ENCODE results near the gene PARD3B. TPM values are rescaled to one million over a fixed set of nuclear protein-coding genes. Genes with fewer than 3 reads are reported as not detected.

PARD3B gene
- total RNA-seq, 1 donor from 2014 or later, result 0.66 TPM

DNA sequence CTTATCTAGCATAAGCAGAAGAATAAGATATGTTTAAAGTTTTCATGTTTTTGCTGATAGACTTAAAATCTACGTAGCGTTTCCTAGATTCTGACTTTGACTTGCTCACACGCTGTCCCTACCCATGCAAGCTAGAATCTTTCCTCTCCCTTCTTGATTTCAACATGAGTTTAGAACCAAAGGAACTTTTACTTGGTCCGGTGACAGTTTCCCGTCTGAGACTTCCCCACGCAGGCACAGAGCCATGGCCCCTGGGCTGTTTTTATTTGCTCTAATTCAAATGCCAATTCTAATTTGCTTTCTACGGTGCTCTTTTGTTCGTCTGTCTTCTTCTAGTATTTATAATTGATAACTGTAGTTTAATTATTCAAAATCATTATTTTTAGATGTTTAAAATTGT is 467.7 kb downstream of the PARD3B start:
- TF ChIP-seq, protein P1, sequence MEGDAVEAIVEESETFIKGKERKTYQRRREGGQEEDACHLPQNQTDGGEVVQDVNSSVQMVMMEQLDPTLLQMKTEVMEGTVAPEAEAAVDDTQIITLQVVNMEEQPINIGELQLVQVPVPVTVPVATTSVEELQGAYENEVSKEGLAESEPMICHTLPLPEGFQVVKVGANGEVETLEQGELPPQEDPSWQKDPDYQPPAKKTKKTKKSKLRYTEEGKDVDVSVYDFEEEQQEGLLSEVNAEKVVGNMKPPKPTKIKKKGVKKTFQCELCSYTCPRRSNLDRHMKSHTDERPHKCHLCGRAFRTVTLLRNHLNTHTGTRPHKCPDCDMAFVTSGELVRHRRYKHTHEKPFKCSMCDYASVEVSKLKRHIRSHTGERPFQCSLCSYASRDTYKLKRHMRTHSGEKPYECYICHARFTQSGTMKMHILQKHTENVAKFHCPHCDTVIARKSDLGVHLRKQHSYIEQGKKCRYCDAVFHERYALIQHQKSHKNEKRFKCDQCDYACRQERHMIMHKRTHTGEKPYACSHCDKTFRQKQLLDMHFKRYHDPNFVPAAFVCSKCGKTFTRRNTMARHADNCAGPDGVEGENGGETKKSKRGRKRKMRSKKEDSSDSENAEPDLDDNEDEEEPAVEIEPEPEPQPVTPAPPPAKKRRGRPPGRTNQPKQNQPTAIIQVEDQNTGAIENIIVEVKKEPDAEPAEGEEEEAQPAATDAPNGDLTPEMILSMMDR (IDR thresholded peaks at IDR 0.05; ENCODE audit: partially characterized antibody, unreplicated experiment), result no peak
- no peaks in the 10 kb centered on the region for H3K9me3 Mint-ChIP-seq (ENCODE audit: unreplicated experiment)
- no peak overlapping the region for H3K27ac Mint-ChIP-seq (ENCODE audit: unreplicated experiment)
- no peak for DNase-seq
- H3K36me3 Mint-ChIP-seq (ENCODE audit: unreplicated experiment), result no peaks in the 10 kb centered on the region
- H3K4me1 Mint-ChIP-seq (ENCODE audit: low read depth, unreplicated experiment), result peaks cover 4% of the 10 kb centered on the region
- H3K4me3 Mint-ChIP-seq (ENCODE audit: unreplicated experiment), result no peak overlapping the region
- no peaks in the 10 kb centered on the region for H3K27me3 Mint-ChIP-seq (ENCODE audit: unreplicated experiment)

DNA sequence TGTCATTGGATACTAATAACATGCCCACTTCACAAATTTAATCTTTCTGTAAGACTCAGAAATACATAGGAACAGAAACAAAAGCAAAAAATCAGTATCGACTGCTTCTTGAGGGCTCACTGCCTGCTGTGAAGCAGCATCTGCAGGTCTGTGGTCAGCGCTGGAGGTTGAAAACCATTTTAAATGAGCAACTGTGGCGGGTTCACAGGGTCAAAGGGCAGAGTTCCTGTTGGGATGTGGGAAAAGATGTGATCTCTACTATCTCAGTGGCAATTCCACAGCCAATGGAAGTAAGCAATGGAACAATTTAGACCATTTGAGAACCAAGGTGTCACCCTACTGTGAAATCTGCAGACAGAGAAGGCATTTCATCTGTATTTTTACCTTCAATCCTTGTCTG is 468.3 kb downstream of the PARD3B start:
- Mint-ChIP-seq H3K36me3 (ENCODE audit: unreplicated experiment) (no peaks in the 10 kb centered on the region), H3K27ac (ENCODE audit: unreplicated experiment) (no peak overlapping the region), H3K27me3 (ENCODE audit: unreplicated experiment) (no peaks in the 10 kb centered on the region), H3K4me3 (ENCODE audit: unreplicated experiment) (no peak overlapping the region), H3K4me1 (ENCODE audit: low read depth, unreplicated experiment) (peaks cover 4% of the 10 kb centered on the region), H3K9me3 (ENCODE audit: unreplicated experiment) (no peaks in the 10 kb centered on the region)
- TF ChIP-seq, protein P1 (IDR thresholded peaks at IDR 0.05; ENCODE audit: partially characterized antibody, unreplicated experiment), result no peak
- DNase-seq, result no peak

DNA sequence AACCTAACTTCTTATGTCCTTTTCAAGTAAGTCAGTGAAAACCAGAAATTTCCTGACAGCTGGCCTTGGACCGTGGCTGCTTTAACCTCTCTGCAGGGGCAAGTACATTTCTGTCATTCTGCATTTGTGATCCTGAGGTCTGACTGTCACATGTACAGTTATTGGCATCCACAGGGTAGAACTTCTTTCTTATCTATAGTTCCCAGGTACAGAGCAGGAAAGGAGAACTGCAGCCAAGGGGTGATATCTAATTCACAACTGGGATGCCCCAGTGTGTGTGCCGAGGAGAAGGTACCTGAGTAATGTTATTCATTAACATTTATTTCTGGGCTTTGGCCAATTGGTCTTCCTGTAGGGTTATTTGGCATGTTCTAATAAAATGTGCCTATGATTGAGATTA is 468.9 kb downstream of the PARD3B start:
- TF ChIP-seq, protein P1 (IDR thresholded peaks at IDR 0.05; ENCODE audit: partially characterized antibody, unreplicated experiment), result no peak
- Mint-ChIP-seq H3K4me1 (ENCODE audit: low read depth, unreplicated experiment) (peaks cover 4% of the 10 kb centered on the region), H3K27ac (ENCODE audit: unreplicated experiment) (no peak overlapping the region), H3K4me3 (ENCODE audit: unreplicated experiment) (no peak overlapping the region), H3K27me3 (ENCODE audit: unreplicated experiment) (no peaks in the 10 kb centered on the region), H3K36me3 (ENCODE audit: unreplicated experiment) (no peaks in the 10 kb centered on the region), H3K9me3 (ENCODE audit: unreplicated experiment) (no peaks in the 10 kb centered on the region)
- DNase-seq, result no peak

DNA sequence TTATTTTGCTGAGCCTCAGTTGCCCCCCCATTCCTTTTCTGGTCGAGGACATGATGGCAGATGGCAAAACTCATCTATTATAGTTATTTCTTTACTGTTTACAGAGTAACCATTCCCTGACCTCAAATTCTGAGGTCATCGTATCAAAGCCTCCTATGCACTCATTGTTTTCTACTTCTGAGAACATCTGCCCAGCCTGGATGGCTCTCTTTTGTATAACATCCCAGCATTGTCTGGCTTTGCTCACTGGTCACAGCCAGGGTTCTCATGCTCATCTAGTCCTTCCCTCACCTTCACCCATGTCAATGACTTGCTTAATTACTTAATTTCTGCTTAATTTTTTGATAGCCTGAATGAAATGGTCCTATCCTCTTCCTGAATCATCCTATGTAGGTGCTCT is 472.1 kb downstream of the PARD3B start:
- peaks cover 2% of the 10 kb centered on the region for H3K4me1 Mint-ChIP-seq (ENCODE audit: low read depth, unreplicated experiment)
- H3K9me3 Mint-ChIP-seq (ENCODE audit: unreplicated experiment), result no peaks in the 10 kb centered on the region
- no peaks in the 10 kb centered on the region for H3K27me3 Mint-ChIP-seq (ENCODE audit: unreplicated experiment)
- TF ChIP-seq, protein P1 (IDR thresholded peaks at IDR 0.05; ENCODE audit: partially characterized antibody, unreplicated experiment), result no peak
- no peak overlapping the region for H3K27ac Mint-ChIP-seq (ENCODE audit: unreplicated experiment)
- no peaks in the 10 kb centered on the region for H3K36me3 Mint-ChIP-seq (ENCODE audit: unreplicated experiment)
- DNase-seq, result no peak
- H3K4me3 Mint-ChIP-seq (ENCODE audit: unreplicated experiment), result no peak overlapping the region

DNA sequence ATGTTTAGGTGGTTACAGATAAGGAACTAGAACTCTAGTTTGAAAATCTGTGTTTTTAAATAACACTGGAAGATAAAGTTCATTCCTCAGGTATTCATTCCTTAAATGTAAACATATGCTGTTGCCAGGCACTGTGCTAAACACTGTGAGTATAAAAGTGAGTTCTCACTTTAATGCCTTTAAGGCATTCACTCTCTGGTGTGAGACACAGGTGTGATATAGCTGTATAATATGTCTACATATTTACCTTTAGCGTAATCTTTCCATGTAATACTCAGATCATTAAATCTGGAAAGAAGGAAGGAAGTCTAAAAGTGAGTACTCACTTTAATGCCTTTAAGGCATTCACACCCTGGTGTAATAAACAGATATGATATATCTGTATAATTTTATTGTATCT is 472.6 kb downstream of the PARD3B start:
- H3K4me3 Mint-ChIP-seq (ENCODE audit: unreplicated experiment), result no peak overlapping the region
- no peak for DNase-seq
- H3K9me3 Mint-ChIP-seq (ENCODE audit: unreplicated experiment), result no peaks in the 10 kb centered on the region
- no peak overlapping the region for H3K27ac Mint-ChIP-seq (ENCODE audit: unreplicated experiment)
- TF ChIP-seq, protein P1 (IDR thresholded peaks at IDR 0.05; ENCODE audit: partially characterized antibody, unreplicated experiment), result no peak
- H3K4me1 Mint-ChIP-seq (ENCODE audit: low read depth, unreplicated experiment), result peaks cover 2% of the 10 kb centered on the region
- no peaks in the 10 kb centered on the region for H3K27me3 Mint-ChIP-seq (ENCODE audit: unreplicated experiment)
- H3K36me3 Mint-ChIP-seq (ENCODE audit: unreplicated experiment), result no peaks in the 10 kb centered on the region
